Prostate gland (tissue), 2 donors: Measurements from ENCODE around the gene FFAR3. TPM values are rescaled to one million over a fixed set of nuclear protein-coding genes. Genes with fewer than 3 reads are reported as not detected.
"Not testable (repeated sequence)": the region's sequence is repeated elsewhere in the genome, so short reads cannot be mapped to it uniquely, and the experiment has no call there.

Source experiments
- DNase-seq: peaks from one replicate; pipeline ENCODE4 v3.0.0-alpha.2; 2019; ENCODE audit warnings: low spot score
- H3K27ac ChIP-seq, 2 donors: fragments of 200-600 bp; sonication (generic); 2 replicates each; pipeline ENCODE4 v1.5.1; 2017 to 2019
- H3K27me3 ChIP-seq: fragments of 200-600 bp; sonication (generic); replicated peaks from 2 replicates; pipeline ENCODE4 v1.5.1; 2019; ENCODE audit not compliant: insufficient read depth
- H3K36me3 ChIP-seq, 2 donors: fragments of 200-600 bp; sonication (generic); 1 replicate in 1 of 2; 2 replicates in 1 of 2; pipeline versions ENCODE4 v1.5.1 to v1.8.1; 2017 to 2019
- H3K4me1 ChIP-seq: fragments of 200-600 bp; sonication (generic); replicated peaks from 2 replicates; pipeline ENCODE4 v1.5.1; 2019
- H3K4me3 ChIP-seq, 2 donors: fragments of 200-600 bp; sonication (generic); 2 replicates each; pipeline ENCODE4 v1.5.1; 2017 to 2019
- H3K9me3 ChIP-seq: fragments of 200-600 bp; sonication (generic); 2 replicates; pipeline ENCODE4 v1.5.1; 2017
- POLR2A ChIP-seq: fragments of 450-650 bp; IDR thresholded peaks from one replicate; pipeline ENCODE4 v1.6.1; 2016; ENCODE audit warnings: antibody characterized with exemption, mild to moderate bottlenecking
- POLR2AphosphoS5 ChIP-seq: sonication (generic); formaldehyde crosslinking; IDR thresholded peaks from one replicate; pipeline ENCODE4 v1.6.1; 2017; ENCODE audit warnings: antibody characterized with exemption
- WGBS: methylation state at CpG from one replicate; pipeline ENCODE4 v1.1.5; 2018; 5-methylcytosine and 5-hydroxymethylcytosine counted together
- intact Hi-C: fragments of 100-400 bp; cut with DNase I; formaldehyde crosslinking; loops from one replicate; pipeline ENCODE4 v1.14.2; 2022
- total RNA-seq, 2 donors: library from RNA; depleted of rRNA; stranded (reverse); fragments of >200 nt; gene quantifications; one replicate each; pipeline ENCODE4 v1.1.0, GENCODE V29; 2016
- TF ChIP-seq, protein P1 (sequence below), 4 experiments: fragments of 200-600 bp in 2 of 4; fragments of 450-650 bp in 2 of 4; sonication (generic) in 2 of 4; IDR thresholded peaks; 1 replicate in 3 of 4; 2 replicates in 1 of 4; pipeline ENCODE4 v1.5.1; 2016 to 2019; ENCODE audit warnings: antibody characterized with exemption in 4 of 4, mild to moderate bottlenecking in 2 of 4, moderate library complexity in 2 of 4

Gene FFAR3
- total RNA-seq, 2 donors from 2014 or later = 1.6 TPM; not detected in 1

DNA sequence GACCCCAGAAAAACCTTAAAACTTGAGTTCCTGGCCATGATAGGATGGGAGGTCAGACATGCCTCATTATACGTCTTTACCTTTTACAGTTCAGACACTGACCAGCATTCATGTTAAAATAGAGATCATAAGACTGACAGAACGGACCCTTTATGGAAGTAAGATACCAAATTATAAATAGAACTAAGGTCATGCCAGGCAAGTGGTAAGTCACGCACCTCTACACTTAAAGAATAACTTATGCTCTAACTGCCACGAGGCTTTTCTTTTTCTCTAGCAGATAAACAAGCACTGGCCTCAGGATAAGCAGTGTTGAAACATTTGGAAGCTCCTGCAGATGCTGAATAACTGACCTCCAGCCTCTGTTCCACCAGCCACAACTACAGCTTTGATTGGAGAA, 41.0 kb downstream of the FFAR3 start:
- no peak overlapping the region for H3K4me3 ChIP-seq
- H3K27me3 ChIP-seq = no peaks in the 10 kb centered on the region
- H3K4me1 ChIP-seq = no peaks in the 10 kb centered on the region
- intact Hi-C loops = no loop called here
- no peaks in the 10 kb centered on the region for H3K9me3 ChIP-seq
- WGBS = 81% methylated on average over 4 of the region's 4 CpGs
- TF ChIP-seq, protein P1, sequence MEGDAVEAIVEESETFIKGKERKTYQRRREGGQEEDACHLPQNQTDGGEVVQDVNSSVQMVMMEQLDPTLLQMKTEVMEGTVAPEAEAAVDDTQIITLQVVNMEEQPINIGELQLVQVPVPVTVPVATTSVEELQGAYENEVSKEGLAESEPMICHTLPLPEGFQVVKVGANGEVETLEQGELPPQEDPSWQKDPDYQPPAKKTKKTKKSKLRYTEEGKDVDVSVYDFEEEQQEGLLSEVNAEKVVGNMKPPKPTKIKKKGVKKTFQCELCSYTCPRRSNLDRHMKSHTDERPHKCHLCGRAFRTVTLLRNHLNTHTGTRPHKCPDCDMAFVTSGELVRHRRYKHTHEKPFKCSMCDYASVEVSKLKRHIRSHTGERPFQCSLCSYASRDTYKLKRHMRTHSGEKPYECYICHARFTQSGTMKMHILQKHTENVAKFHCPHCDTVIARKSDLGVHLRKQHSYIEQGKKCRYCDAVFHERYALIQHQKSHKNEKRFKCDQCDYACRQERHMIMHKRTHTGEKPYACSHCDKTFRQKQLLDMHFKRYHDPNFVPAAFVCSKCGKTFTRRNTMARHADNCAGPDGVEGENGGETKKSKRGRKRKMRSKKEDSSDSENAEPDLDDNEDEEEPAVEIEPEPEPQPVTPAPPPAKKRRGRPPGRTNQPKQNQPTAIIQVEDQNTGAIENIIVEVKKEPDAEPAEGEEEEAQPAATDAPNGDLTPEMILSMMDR (IDR thresholded peaks at IDR 0.05) = no peak
- TF ChIP-seq POLR2A (no peak), POLR2AphosphoS5 (no peak)
- no peak overlapping the region for H3K27ac ChIP-seq
- H3K36me3 ChIP-seq = no peaks in the 10 kb centered on the region
- DNase-seq = no peak

DNA sequence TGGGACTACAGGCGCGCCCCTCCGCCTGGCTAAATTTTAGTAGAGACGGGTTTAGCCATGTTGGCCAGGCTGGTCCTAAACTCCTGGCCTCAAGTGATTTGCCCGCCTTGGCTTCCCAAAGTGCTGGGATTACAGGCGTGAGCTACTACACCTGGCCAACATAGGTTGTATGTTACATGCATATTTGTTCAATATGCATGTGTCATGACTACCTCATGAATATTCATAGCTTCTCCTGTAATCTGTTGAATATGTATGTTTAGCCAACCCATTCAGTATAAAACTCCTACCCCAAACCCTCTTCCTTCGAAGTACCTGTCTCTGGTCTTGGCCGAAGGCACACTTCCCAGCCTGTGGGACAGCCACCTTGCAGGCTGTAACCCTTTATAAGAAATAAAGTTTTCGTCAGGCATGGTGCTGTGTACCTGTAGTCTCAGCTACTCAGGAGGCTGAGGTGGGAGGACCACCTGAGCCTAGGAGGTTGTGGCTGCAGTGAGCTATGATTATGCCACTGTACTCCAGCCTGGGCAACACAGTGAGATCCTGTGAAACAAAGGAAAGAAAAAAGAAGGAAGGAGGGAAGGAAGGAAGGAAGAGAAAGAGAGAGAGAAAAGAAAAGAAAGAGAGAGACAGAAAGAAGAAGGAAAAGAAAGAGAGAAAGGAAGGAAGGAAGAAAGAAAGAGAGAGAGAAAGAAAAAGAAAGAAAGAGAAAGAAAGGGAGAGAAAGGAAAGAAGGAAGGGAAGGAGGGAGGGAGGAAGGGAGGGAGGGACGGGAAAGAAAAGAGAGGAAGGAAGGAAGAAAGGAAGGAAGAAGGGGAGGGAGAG, 41.9 kb downstream of the FFAR3 start:
- no peaks in the 10 kb centered on the region for H3K9me3 ChIP-seq
- no peak for TF ChIP-seq POLR2AphosphoS5
- TF ChIP-seq POLR2A = no peak
- TF ChIP-seq, protein P1 (IDR thresholded peaks at IDR 0.05) = no peak
- no peaks in the 10 kb centered on the region for H3K36me3 ChIP-seq
- intact Hi-C loops = no loop called here
- H3K4me1 ChIP-seq = no peaks in the 10 kb centered on the region
- no peak for DNase-seq
- H3K27ac ChIP-seq = no peak overlapping the region
- no peaks in the 10 kb centered on the region for H3K27me3 ChIP-seq
- H3K4me3 ChIP-seq = no peak overlapping the region
- WGBS = 87% methylated on average over 10 of the region's 10 CpGs

DNA sequence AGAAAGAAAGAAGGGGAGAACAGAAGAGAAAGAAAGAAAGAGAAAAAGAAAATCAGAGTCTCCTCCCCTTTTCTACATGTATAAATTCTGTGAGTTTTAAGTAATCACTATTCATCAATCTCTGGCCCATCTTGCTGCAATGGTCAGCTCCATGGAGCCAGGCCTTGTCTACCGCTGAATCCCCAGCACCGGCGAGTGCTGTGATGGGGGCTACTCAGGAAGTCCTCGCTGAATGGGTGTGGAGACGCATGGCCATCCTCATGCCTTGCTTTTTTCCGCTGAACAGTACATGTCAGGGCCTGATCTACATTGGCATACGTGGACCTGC, 42.5 kb downstream of the FFAR3 start:
- Histone ChIP-seq H3K27me3 (no peaks in the 10 kb centered on the region), H3K36me3 (no peaks in the 10 kb centered on the region), H3K4me1 (no peaks in the 10 kb centered on the region), H3K27ac (no peak overlapping the region), H3K9me3 (no peaks in the 10 kb centered on the region), H3K4me3 (no peak overlapping the region)
- intact Hi-C loops = no loop called here
- no peak for TF ChIP-seq POLR2AphosphoS5
- no peak for TF ChIP-seq POLR2A
- TF ChIP-seq, protein P1 (IDR thresholded peaks at IDR 0.05) = no peak
- 64% methylated on average over 7 of the region's 7 CpGs for WGBS
- no peak for DNase-seq

DNA sequence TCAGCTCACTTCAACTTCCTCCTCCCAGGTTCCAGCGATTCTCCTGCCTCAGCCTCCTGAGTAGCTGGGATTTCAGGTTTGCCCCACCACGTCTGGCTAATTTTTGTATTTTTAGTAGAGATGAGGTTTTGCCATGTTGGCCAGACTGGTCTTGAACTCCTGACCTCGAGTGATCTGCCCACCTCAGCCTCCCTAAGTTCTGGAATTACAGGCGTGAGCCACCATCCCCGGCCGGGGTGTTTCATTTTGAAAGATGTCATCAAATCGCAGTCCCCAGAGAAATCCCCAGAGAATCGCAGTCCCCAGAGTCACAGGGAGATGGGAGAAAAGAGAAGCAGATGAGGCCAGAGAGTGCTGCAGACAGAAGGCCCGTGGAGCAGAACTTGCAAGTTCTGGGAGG, 43.2 kb downstream of the FFAR3 start:
- WGBS = 92% methylated on average over 9 of the region's 9 CpGs
- H3K36me3 ChIP-seq, H3K27ac ChIP-seq, intact Hi-C loops, H3K9me3 ChIP-seq, H3K4me1 ChIP-seq, DNase-seq, H3K4me3 ChIP-seq, H3K27me3 ChIP-seq: not testable (repeated sequence)

DNA sequence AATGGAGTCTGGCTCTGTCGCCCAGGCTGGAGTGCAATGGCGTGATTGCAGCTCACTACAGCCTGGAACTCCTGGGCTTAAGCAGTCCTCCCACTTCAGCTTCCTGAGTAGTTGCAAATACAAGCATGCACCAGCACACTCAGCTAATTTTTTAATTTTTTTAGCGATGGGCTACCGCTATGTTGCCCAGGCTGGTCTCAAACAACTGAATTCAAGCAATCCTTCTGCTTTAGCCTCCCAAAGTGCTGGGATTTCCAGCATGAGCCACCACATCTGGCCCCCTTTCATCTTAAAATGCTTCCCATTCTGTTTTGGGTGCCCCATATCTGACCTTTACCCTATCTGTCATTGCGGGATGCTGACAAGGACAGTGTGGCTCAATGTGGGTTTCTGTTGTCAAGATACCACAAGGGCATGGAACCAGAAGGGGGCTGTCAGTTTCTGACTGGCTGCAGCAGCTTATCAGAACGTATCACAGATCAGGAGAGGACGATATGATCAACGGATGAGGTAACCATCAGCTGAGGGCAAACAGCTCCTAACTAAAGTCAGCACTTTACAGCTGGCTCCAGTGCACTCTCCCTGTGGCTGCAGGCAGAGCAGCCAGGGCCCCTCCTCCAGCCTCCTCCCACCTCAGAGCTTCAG, 45.0 kb downstream of the FFAR3 start:
- H3K27me3 ChIP-seq = no peaks in the 10 kb centered on the region
- no peak overlapping the region for H3K27ac ChIP-seq
- no peaks in the 10 kb centered on the region for H3K36me3 ChIP-seq
- no peaks in the 10 kb centered on the region for H3K9me3 ChIP-seq
- 75% methylated on average over 8 of the region's 8 CpGs for WGBS
- intact Hi-C loops = no loop called here
- TF ChIP-seq POLR2AphosphoS5 = no peak
- no peak for TF ChIP-seq POLR2A
- TF ChIP-seq, protein P1 (IDR thresholded peaks at IDR 0.05) = no peak
- DNase-seq = no peak
- H3K4me1 ChIP-seq = no peaks in the 10 kb centered on the region
- no peak overlapping the region for H3K4me3 ChIP-seq
